Stimulated activated CD8-positive, alpha-beta memory T cell treated with anti-CD3 and anti-CD28 coated beads, Interleukin-15, amount 100 ng/mL, for 48 hours (primary cell): ENCODE measurements around the gene LETM1.
A peak's percentile ranks its signal among the peaks of the same experiment; 100 is the strongest.

ENCODE experiments used
- DNase-seq, 2 donors: peaks; one replicate each; pipeline ENCODE4 v3.0.0-alpha.2; 2020; ENCODE audit warnings: low read depth in 2 of 2

Gene LETM1

GRCh38 chr4:1826531-1827350 is 29.2 kb downstream of the LETM1 start:
- DNase-seq: no peak

DNA sequence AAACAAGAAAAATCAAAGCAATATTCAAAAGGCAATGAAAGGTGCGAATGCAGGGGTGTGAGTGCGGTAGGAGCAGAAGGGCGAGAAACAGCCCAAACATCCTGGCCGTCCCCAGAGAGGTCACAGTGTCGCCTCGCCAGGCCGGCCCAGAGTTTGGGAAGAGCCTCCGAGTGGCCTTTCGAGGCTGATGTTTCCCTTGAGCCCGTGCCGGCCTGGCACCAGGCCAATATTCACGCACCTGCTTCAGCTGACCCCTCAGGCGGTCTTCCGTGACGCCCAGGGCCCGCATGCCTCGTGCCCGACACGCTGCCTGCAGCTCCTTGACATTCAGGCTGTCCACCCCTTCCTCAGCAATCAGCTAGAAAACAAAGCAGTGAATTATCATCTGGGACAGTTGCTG is 30.6 kb downstream of the LETM1 start:
- DNase-seq: no peak

GRCh38 chr4:1824746-1825145 is 31.2 kb downstream of the LETM1 start:
- no peak for DNase-seq

DNA sequence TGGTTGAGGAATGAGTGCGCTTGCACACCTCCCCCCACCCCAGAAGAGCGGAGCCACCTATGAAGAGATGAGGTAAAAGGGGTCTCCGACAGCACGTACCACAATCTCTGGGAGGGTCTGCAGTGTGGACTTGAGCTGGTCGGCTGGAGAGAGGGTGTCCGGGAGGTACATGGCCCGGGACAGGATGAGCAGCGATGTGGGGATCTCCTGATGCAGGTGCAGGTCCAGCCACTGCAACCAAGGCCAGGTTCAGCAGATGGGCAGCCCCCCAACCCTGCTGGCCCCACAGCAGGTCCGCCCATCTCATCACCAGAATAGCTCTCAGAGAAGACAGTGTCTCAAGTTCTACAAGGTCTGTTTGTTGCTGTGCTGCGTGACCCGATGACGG is 32.4 kb downstream of the LETM1 start:
- DNase-seq: no peak

DNA sequence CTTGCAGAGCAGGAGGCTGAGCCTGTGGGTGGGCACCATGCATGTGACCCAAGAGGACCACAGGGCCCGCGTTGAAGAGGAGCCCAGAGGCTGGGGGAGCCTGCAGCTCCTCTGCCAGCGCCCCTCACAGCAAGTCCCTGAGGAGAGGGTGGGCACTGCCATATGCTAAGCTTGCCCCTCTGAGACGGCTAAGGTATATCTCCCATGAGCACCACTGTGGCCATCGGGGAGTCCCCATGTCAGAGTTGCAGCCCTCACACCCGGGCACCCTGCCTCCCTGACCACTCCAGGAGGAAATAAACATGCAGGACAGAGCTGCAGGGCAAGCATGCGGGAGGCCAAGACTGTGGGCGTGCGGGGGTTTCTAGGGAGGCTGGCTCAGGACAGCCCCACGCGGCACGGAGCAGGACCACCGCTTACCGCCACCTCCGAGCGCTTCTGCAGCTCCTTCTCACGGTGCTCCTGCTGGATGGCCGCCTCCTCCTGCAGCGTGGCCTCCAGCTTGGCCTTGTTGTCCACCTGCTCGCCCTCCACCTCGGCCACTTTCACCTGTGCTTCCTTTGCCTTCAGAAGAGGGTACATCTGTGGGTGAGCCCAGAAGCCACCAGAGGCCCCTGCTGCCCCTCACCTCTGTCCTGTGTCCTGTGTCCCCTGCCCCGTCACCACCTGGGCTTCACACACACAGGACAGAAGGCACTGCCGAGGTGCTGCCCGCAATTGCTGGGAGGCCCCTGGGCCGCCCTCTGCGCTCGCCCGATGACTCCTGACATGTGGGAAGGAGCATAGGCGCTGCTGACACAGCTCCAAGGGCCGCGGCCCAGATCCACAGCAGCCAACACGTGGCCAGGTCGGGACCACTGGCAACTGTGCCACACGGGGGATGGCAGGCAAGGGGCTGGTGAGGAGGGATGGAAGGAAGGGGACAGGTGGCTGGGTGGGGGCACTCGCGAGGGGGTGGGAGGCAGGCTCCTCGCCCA is 33.1 kb downstream of the LETM1 start:
- no peak for DNase-seq

DNA sequence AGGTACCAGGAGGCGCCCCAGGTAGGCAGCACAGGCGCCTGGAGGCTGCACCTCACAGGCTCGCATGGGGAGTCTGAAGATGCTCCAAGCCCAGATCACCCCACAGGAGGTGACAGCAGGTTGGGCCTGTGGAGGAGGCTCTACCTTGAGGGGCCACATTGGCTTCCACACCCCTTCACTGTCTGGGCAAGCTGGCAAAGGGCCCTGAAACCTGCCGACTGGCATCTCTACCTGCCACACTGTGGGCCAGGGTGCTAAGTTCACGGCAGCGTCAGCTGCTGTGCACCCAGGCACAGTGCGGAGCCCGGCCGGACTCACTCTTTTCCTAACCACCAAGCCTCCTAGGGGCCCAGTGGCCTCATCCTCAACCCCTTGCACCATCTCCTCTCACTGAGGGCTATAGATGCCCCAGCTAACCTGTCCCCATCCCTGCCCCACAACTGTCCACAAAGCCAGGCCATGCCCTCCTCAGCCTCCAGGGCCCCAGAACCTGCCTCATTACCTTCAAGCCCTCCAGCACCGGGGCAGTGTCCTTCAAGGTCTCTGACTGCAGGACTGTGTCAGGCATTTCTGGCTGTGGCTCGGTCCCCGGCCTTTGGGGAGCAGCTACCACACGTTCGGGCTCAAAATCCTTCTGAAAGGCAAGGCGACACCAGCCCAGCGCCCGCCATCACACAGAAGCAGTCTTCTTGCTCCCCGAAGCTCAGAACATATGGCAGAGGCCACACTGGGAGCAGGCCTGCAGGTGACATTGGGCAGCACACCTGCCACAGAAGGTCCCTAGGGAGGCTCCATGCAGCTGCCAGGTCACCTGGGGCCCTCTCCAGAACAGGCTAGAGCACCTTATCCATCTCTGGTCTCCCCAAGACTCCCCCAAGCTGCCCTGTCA is 34.0 kb downstream of the LETM1 start:
- DNase-seq: no peak

GRCh38 chr4:1819816-1820215 is 36.1 kb downstream of the LETM1 start:
- DNase-seq: no peak

- DNase-seq: no peak
Measured at GRCh38 chr4:1819284-1819683, 36.7 kb downstream of the LETM1 start.

- no peak for DNase-seq
Measured at GRCh38 chr4:1815997-1816860, 39.7 kb downstream of the LETM1 start.

DNA sequence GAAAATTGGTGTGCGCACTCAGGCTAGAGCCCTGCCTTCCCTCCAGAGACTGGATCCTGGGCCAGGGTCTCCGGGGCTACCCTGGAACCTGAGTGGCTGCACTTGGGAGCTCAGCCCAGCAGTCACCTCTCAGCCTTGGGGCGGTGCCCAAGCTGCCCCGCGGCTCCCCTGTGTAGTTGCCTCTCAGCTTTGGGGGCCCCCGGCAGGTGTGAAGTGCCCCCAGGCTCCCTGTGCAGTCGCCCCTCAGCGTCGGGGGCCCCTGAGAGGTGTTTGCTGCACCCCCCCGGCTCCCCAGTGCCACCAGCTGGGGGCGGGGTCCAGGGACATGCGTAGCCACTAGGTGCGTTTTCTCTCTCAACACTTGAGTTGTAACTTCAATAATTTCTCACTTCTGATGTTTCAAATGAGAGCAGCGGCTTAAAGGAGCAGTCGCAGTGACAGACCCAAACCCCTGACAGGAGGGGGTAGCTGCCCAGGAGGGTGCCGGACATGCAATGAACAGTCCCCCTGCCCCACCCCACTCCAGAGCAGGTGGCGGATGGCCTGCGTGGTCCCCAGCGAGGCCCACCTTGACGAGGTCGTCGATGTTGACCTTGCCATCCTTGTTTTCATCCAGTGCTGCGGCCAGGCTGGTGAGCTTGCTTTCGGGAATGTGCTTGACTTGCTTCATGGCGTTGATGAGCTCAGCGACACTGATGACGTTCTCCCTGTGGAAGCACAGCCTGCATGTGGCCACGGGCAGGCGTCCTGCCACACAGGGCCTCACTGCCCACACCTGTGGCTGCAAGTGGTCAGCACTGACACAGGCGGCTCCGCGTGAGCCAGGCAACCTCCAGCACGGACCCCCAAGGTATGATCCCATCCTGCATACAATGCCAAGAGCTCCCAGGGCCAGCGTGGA is 40.6 kb downstream of the LETM1 start:
- no peak for DNase-seq

DNA sequence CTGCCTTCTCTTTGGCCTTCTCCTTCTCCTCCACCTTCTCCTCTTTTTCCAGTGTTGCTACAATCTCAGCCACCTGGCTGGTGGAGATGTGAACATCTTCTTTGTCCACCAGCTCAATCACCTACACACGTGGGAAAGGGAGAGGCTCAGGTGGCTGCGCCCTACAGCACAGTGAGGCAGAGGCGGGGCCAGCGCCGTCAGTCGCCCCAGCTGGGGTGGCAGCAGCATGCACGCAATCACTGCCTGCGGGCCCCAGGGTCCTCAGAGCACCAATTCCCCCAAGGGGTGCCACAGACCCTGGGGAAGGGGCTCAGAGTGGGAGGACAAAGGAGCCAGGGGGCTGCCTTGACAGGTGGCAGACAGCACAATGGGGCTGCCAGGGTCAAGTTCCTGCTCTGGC is 41.5 kb downstream of the LETM1 start:
- no peak for DNase-seq

GRCh38 chr4:1813915-1814314 is 42.0 kb downstream of the LETM1 start:
- no peak for DNase-seq

DNA sequence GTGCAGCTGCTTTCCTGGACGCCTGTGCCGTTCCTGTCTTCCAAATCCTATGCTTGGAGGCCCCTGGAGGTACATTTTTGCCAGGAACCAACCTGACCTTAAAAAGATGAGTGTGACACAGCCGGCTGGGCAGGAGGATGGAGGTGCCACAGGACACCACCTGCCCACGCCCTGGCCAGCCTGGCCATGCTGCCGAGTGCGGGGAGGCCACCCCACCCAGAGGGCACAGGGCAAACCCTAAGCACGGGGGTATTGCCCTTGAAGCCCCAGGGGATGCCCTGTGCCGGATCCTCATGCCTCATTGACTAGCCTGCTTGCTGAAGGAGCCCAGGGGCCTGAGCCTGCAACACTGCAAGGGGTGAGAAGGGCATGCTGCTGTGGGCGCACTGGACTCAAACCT is 42.7 kb downstream of the LETM1 start:
- no peak for DNase-seq

GRCh38 chr4:1812720-1813119 is 43.2 kb downstream of the LETM1 start:
- DNase-seq: no peak

DNA sequence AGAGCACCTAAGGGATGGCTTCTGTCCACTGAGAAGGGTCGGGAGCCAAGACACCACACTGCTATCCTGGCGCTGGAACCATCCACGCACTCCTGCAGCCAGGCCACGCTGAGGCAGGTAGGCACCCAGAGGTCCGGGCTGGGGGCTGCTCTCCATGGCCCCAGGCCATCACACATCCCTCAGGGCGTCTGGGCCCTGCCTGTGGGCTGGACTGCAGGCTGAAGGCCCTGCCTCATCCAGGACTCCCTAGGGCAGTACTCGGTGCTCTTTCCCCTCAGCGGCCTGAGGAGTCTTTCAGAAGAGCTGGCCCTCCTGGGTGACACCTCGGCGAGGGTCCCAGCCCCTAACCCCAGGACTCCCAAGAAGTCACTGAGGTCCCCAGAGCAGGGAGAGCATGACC is 45.2 kb downstream of the LETM1 start:
- no peak for DNase-seq

DNA sequence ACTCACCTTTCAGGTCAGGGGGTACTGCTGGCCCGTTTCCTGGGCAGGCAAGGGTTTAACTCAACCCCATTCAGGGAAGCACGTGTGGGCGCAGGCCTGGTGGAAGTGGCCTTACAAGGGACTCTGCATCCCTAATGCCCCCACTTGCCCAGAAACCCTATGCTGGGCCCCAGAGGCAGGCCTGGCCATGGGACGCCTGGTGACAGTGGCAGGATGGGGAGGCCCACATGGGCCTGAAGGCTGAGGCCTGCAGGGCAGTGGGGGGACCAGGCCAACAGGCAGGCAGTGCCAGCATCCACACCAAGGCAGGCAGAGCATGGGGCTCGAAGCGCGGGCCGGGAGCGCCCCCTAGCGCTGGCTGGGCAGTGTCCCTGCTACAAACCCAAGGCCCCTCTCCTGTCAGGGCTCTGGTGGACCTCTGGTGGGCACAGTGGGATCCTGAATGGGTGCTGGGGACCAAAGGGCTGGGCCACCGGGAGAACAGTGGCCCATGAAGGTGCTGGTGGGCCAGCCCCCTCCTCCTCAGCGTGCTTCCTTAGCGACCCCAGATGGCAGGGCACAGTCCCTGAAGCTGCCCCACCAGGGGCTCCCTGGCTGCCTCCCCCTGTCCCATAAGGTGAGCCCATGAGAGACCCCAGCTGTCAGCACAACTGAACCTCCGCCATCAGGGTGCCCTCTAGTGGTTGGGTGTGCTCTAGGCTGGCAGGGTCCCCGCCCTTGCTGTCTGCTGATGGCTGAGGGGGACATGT is 46.0 kb downstream of the LETM1 start:
- peak; percentile 49 to 55 for DNase-seq

GRCh38 chr4:1808851-1809753 is 46.9 kb downstream of the LETM1 start:
- DNase-seq: no peak

GRCh38 chr4:1808396-1808795 is 47.6 kb downstream of the LETM1 start:
- DNase-seq: no peak
